Measurements from ENCODE around the gene MB.

- no peak for TF ChIP-seq POLR2AphosphoS5 (IDR thresholded peaks at IDR 0.05; ENCODE audit: low read depth, low read length)
- TF ChIP-seq POLR2A (IDR thresholded peaks at IDR 0.05; ENCODE audit: low read depth, low read length), result no peak
- no peak for TF ChIP-seq SPI1 (IDR thresholded peaks at IDR 0.05; ENCODE audit: low read depth, low read length)
- TF ChIP-seq TAF1 (IDR thresholded peaks at IDR 0.05; ENCODE audit: low read depth, low read length), result no peak
Observed at GRCh38 chr22:35663371-35663770, 46.2 kb upstream of the MB start.

Data from GM12891 (cell line).